Activated B cell treated with CpG ODN at 0.5 μM for 24 hours (primary cell): Measurements from ENCODE around the gene TRABD2B. TPM values are rescaled to one million over a fixed set of nuclear protein-coding genes. Genes with fewer than 3 reads are reported as not detected.

Experiments
- ATAC-seq: fragments of 200-7000 bp; cut with Tn5 transposase; one replicate; pipeline ENCODE4 v1.10.0; 2021; ENCODE audit warnings: low read depth, mild to moderate bottlenecking, moderate library complexity
- CTCF ChIA-PET: fragments of 350-600 bp; sonication (Branson Sonifier 250); formaldehyde crosslinking; loops from one replicate; lab custom pipeline; 2021; ENCODE audit warnings: antibody characterized with exemption; lab: Charles Lee
- POLR2A ChIA-PET: fragments of 350-600 bp; sonication (Branson Sonifier 250); formaldehyde crosslinking; loops from one replicate; lab custom pipeline; 2021; ENCODE audit warnings: antibody characterized with exemption; lab: Charles Lee
- DNase-seq: peaks from one replicate; pipeline ENCODE4 v3.0.0; 2022
- H3K27ac Mint-ChIP-seq: one replicate; pipeline ENCODE4 v1.8.0; 2020; ENCODE audit warnings: mixed read lengths
- H3K27me3 Mint-ChIP-seq: one replicate; pipeline ENCODE4 v1.8.0; 2021; ENCODE audit warnings: mixed read lengths
- H3K36me3 Mint-ChIP-seq: one replicate; pipeline ENCODE4 v1.8.0; 2021; ENCODE audit warnings: low read depth, mixed read lengths
- H3K4me1 Mint-ChIP-seq: one replicate; pipeline ENCODE4 v1.8.0; 2021; ENCODE audit warnings: mixed read lengths
- H3K4me3 Mint-ChIP-seq: one replicate; pipeline ENCODE4 v1.8.0; 2020; ENCODE audit warnings: mild to moderate bottlenecking, mixed read lengths
- H3K9me3 Mint-ChIP-seq: one replicate; pipeline ENCODE4 v1.8.0; 2020; ENCODE audit warnings: mixed read lengths
- CTCF ChIP-seq: fragments of 200-600 bp; IDR thresholded peaks from one replicate; pipeline ENCODE4 v1.8.0; 2022; ENCODE audit warnings: antibody characterized with exemption, mild to moderate bottlenecking
- intact Hi-C: fragments of 100-400 bp; cut with micrococcal nuclease; formaldehyde crosslinking; loops from one replicate; pipeline ENCODE4 v1.15.1; 2024
- total RNA-seq: library from RNA; stranded (reverse); gene quantifications from 2 replicates; pipeline ENCODE4 v1.2.3, GENCODE V29; 2022

The TRABD2B gene
- total RNA-seq, 1 donor from 2014 or later = not detected

DNA sequence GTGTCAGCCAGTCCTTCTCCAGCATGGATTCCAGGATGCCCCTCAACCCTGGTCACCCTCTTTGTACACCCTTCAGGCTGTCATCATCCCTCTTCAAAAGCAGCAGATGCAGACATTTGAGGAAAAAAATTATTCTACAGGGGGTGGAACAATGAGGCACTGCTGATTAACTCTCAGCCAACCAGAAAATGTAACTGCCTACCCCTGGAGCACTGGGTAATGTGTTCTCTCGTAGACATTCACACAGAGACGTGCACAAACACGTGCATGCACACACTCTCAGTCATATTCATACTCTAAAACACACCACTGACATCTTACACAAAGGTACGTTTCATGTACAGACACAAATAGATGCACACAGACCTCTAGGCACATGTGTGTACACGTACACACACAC, 175.4 kb downstream of the TRABD2B start:
- Mint-ChIP-seq H3K9me3 (no peaks in the 10 kb centered on the region), H3K36me3 (no peaks in the 10 kb centered on the region)
- intact Hi-C loops = no loop called here

GRCh38 chr1:47819574-47819888, 177.7 kb downstream of the TRABD2B start:
- Mint-ChIP-seq H3K4me1 (no peaks in the 10 kb centered on the region), H3K4me3 (no peak overlapping the region), H3K27ac (no peak overlapping the region), H3K27me3 (no peaks in the 10 kb centered on the region), H3K36me3 (no peaks in the 10 kb centered on the region), H3K9me3 (no peaks in the 10 kb centered on the region)
- DNase-seq (no peak), ATAC-seq (no peak)
- ChIA-PET POLR2A (no interaction called here), CTCF (no interaction called here)
- TF ChIP-seq CTCF = no peak
- intact Hi-C loops = no loop called here

More for the DNA sequence above, 175.4 kb downstream of the TRABD2B start:
- no peaks in the 10 kb centered on the region for H3K4me1 Mint-ChIP-seq
- H3K27me3 Mint-ChIP-seq = no peaks in the 10 kb centered on the region
- no peak overlapping the region for H3K4me3 Mint-ChIP-seq
- no peak for TF ChIP-seq CTCF
- no peak for DNase-seq
- POLR2A ChIA-PET = no interaction called here
- CTCF ChIA-PET = no interaction called here
- no peak for ATAC-seq
- no peak overlapping the region for H3K27ac Mint-ChIP-seq

DNA sequence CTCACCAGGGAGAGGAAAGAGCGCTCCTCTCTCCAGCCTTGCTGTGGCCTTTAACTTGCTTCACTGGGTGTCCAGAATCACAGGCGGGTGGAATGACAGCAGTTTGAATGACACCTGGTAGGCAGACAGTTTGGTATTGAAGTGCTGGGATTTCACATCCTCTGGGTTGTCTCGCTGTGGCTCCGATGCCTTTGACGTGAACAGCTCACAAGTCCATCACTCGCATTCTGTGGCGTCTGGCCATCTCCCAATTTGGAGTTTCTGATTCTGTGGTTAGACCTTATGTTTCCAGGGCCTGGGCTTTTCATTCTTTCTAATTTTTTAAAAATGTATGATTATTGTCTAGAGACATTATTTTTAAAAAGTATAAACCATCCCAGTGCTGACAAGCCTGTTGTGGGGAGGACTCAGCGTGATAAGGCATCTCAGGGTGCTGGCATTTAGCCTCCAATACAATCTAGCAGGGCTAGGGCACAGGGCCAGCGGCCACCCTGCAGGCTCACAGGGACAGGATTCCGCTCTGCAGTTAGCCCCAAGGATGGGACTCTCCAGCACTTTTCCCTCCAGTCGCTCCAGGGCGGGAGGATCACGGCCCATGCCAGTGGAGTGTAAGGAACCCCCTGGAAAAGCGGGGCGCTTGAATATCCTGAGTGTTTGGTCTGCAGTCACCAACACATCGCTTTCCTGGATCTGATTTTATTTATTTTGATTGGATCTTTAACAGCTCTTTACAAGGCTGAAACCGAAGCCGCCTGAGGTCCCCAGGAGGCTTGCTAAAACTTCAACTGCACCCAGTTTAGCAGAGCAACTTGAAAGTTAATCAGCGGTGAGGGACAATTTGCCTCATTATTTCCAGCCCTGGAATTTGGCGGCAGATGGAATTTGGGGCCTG, 178.3 kb downstream of the TRABD2B start:
- ChIA-PET POLR2A (no interaction called here), CTCF (no interaction called here)
- H3K27ac Mint-ChIP-seq = no peak overlapping the region
- H3K4me1 Mint-ChIP-seq = no peaks in the 10 kb centered on the region
- no peak for DNase-seq
- H3K9me3 Mint-ChIP-seq = no peaks in the 10 kb centered on the region
- ATAC-seq = no peak
- H3K4me3 Mint-ChIP-seq = no peak overlapping the region
- no peaks in the 10 kb centered on the region for H3K36me3 Mint-ChIP-seq
- peaks cover 2% of the 10 kb centered on the region for H3K27me3 Mint-ChIP-seq
- TF ChIP-seq CTCF = no peak
- intact Hi-C loops = no loop called here

- ChIA-PET CTCF (no interaction called here), POLR2A (no interaction called here)
- no peak for TF ChIP-seq CTCF
- Mint-ChIP-seq H3K27ac (no peak overlapping the region), H3K36me3 (no peaks in the 10 kb centered on the region), H3K4me3 (no peak overlapping the region), H3K4me1 (no peaks in the 10 kb centered on the region), H3K27me3 (peaks cover 2% of the 10 kb centered on the region), H3K9me3 (no peaks in the 10 kb centered on the region)
- ATAC-seq = no peak
- DNase-seq = no peak
- intact Hi-C loops = no loop called here
Observed at GRCh38 chr1:47817861-47818260, 179.3 kb downstream of the TRABD2B start.

- no peak overlapping the region for H3K27ac Mint-ChIP-seq
- H3K27me3 Mint-ChIP-seq = peaks cover 2% of the 10 kb centered on the region
- H3K4me1 Mint-ChIP-seq = no peaks in the 10 kb centered on the region
- no peaks in the 10 kb centered on the region for H3K36me3 Mint-ChIP-seq
- no peak overlapping the region for H3K4me3 Mint-ChIP-seq
- H3K9me3 Mint-ChIP-seq = no peaks in the 10 kb centered on the region
- intact Hi-C loops = no loop called here
- TF ChIP-seq CTCF = no peak
- ChIA-PET POLR2A (no interaction called here), CTCF (no interaction called here)
- DNase-seq = no peak
- no peak for ATAC-seq
Observed at GRCh38 chr1:47816325-47817071, 180.7 kb downstream of the TRABD2B start.
